ENCODE measurements around the gene BTD.

The BTD gene

GRCh38 chr3:15637131-15637951 is 35.8 kb downstream of the BTD start:
- no peak for FAIRE-seq

DNA sequence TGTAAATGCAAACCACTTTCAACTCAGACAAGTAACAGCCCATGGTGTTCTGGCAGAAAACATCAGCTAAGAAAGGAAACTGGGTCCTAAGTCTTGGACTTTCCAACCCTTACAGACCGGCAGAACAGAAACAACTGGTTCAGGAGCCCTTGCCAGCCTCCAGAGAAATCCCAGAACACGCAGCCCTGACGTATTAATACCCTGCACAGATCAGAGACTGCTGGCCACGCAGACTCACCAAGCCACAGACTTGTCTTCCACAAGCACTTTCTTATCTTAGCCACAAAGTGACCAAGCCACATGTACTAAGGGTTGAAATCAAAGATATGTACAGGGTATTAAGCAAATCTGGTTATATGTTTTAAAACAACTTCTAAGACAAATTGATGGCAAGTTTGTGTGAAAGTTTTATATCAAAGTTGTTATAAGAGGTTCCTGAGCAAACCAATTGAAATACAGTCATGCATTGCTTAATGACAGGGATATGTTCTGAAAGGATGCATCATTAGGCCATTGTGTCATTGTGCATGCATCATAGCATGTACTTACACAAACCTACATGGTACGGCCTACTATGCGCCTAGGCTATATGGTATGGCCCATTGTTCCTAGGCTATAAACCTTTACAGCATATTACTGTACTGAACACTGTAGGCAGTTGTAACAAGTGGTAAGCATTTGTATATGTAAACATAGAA is 36.8 kb downstream of the BTD start:
- no peak for FAIRE-seq

GRCh38 chr3:15638891-15639262 is 37.3 kb downstream of the BTD start:
- no peak for FAIRE-seq

DNA sequence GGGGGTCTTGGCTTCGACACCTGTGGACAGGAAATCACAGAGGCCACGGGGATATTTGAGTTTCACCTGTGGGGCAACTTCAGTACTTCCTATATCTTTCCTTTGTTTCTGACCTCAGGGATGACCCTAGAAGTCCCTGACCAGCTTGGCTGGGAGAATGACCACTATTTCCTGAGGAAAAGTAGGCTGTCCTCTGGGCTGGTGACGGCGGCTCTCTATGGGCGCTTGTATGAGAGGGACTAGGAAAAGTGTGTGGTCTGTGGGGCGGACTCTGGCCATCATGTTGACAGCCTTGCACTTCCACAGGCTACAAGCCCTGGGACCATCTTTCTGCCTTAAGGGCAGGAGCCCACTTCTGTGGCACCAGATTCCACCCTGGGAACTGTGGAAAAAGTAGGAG is 43.7 kb downstream of the BTD start:
- FAIRE-seq, result no peak

- FAIRE-seq, result no peak
Measured at GRCh38 chr3:15645740-15646501, 44.4 kb downstream of the BTD start.

DNA sequence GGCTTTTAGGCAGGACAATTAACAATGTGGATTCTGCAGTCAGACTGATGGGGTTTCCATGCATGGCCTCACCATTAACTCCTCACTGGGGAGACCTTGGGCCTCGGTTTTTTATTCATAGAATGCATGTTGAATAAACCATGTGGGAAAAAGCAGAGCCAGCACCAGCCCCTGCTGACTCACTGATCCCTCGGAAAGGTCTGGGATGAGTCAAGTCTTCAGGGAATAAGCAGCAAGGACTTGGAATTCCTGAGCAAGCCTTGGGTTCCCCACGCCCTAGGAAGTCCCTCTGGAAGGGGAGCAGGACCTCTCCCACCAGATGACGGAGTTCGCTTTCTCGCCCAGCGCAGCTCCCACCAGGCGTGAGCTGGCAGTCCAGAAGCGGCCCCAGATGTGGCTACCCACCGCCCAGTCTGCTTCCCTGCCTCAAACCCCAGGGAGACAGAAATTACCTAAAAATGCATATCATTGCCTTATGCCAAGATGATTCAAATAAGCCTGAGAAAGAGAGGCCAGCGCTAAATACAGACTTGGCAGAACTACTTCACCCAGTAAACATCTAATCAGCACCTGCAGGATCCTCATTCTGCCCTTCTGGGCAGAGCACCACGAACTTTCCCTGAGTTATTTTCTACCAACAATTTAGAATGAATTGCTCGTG is 45.4 kb downstream of the BTD start:
- no peak for FAIRE-seq

- FAIRE-seq, result no peak
Measured at GRCh38 chr3:15647611-15648167, 46.1 kb downstream of the BTD start.

GRCh38 chr3:15649341-15649740 is 47.8 kb downstream of the BTD start:
- FAIRE-seq, result no peak

GRCh38 chr3:15649858-15650257 is 48.3 kb downstream of the BTD start:
- no peak for FAIRE-seq

GRCh38 chr3:15651396-15651795 is 49.9 kb downstream of the BTD start:
- no peak for FAIRE-seq

- no peak for FAIRE-seq
Measured at GRCh38 chr3:15653321-15653720, 51.8 kb downstream of the BTD start.

GRCh38 chr3:15654127-15654526 is 52.6 kb downstream of the BTD start:
- no peak for FAIRE-seq

GRCh38 chr3:15654891-15655290 is 53.3 kb downstream of the BTD start:
- no peak for FAIRE-seq

GRCh38 chr3:15656342-15656741 is 54.8 kb downstream of the BTD start:
- FAIRE-seq, result no peak

- no peak for FAIRE-seq
Measured at GRCh38 chr3:15657016-15657415, 55.5 kb downstream of the BTD start.

DNA sequence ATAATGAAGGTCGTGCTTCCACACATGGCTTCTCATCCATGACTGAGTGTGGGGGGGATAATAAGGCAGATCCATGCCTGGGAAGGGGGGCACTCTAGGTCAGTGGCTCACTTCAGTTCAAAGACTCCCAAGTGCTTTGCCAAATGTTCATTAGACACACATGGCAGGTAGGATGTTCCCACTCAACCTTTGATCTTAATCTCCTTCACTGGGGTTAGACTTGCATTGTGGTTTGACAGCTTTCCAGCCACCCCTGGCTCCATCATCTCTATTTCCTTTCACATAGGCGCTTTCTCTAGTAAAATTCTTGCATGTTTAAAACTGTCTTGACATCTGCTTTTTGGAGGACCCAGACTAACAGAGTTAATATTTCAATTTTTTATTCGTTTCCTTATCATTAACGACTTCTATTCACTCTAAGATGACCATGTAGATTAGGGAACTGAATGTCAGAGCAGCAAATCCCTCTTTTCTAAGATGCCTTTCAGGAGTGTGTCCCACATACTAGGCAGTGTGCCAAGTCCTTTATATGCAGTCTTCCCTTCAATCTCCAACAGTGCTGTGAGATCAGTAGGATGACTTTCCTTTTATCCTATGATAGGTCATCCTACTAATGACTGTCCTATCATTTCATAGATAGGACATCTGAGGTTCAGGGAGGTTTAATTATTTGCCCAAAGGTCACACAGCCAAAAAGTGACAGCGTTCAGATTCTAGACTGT is 57.9 kb downstream of the BTD start:
- FAIRE-seq, result no peak

GRCh38 chr3:15660055-15660935 is 58.8 kb downstream of the BTD start:
- no peak for FAIRE-seq

GRCh38 chr3:15664144-15664543 is 62.6 kb downstream of the BTD start:
- no peak for FAIRE-seq

- no peak for FAIRE-seq
Measured at GRCh38 chr3:15665510-15666150, 64.1 kb downstream of the BTD start.

- no peak for FAIRE-seq
Measured at GRCh38 chr3:15666277-15666676, 64.7 kb downstream of the BTD start.

DNA sequence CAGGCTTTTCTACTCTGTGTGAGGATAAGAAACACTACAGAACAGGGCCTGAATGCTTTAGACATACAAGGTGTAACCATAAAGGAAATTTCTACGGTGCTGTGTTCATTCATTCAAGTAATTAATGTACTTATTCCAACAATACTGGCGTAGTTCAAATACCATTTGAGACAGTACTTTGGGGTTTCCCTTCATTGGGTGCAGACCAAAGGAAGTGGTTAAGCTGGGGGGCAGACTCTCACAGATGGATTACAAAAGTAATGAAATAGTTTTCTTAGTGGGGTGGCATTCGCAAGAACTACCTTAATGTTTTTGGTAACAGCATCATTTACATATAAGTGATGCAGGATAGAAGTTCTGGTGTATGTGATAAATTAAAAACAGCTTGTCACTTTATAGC is 65.9 kb downstream of the BTD start:
- FAIRE-seq, result no peak
